ENCODE measurements around the gene MEGF11. TPM values are rescaled to one million over a fixed set of nuclear protein-coding genes. Genes with fewer than 3 reads are reported as not detected.

The MEGF11 gene
- polyA plus RNA-seq, 2 of the 4 experiments (the other 2 are of a cell fraction) = 0.25 to 0.31 TPM

DNA sequence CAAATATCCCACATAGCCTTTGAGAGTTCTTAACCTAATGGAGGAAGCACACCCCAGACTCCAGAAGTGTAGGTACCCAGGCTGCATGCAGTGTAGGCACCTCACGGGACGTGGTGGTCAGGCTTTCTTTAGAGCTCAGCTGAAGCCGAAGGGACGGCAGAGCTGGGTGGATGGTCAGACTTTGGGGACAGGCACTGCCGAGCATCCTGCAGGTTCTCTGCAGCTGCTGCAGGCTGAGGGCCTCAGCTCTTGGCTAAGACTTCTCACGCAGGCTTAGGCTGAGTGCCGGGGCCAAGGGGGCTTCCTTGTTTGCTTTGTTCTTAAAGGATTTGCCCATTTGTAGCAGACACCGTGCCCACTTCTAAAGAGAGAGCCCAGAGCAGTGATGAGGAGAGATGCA lies 207.2 kb downstream of the MEGF11 start:
- no peak for TF ChIP-seq NFE2L2 (conservative IDR thresholded peaks at IDR 0.05; ENCODE audit: low read length)
- no peak for TF ChIP-seq CHD2 (IDR thresholded peaks at IDR 0.05; ENCODE audit: low read length, partially characterized antibody)
- TF ChIP-seq KDM1A (IDR thresholded peaks at IDR 0.05; ENCODE audit: low read depth) = no peak
- TF ChIP-seq, protein P1, sequence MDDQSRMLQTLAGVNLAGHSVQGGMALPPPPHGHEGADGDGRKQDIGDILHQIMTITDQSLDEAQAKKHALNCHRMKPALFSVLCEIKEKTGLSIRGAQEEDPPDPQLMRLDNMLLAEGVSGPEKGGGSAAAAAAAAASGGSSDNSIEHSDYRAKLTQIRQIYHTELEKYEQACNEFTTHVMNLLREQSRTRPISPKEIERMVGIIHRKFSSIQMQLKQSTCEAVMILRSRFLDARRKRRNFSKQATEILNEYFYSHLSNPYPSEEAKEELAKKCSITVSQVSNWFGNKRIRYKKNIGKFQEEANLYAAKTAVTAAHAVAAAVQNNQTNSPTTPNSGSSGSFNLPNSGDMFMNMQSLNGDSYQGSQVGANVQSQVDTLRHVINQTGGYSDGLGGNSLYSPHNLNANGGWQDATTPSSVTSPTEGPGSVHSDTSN (IDR thresholded peaks at IDR 0.05) = no peak
- TF ChIP-seq RARB (CRISPR knock-in tag; IDR thresholded peaks at IDR 0.05) = no peak
- no peak for TF ChIP-seq EHMT2 (IDR thresholded peaks at IDR 0.05; ENCODE audit: low read depth)
- TF ChIP-seq, protein P2, sequence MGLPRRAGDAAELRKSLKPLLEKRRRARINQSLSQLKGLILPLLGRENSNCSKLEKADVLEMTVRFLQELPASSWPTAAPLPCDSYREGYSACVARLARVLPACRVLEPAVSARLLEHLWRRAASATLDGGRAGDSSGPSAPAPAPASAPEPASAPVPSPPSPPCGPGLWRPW (IDR thresholded peaks at IDR 0.05) = no peak
- TF ChIP-seq ZFP36 (IDR thresholded peaks at IDR 0.05; ENCODE audit: borderline replicate concordance, partially characterized antibody) = no peak
- TF ChIP-seq HEYL (CRISPR knock-in tag; IDR thresholded peaks at IDR 0.05) = no peak
- TF ChIP-seq PHF8 (IDR thresholded peaks at IDR 0.05; ENCODE audit: borderline replicate concordance, low read depth) = no peak
- TF ChIP-seq CBX2 (IDR thresholded peaks at IDR 0.05; ENCODE audit: borderline replicate concordance, low read depth) = no peak
- TF ChIP-seq RFX5 (IDR thresholded peaks at IDR 0.05) = no peak
- no peak for TF ChIP-seq MYC (IDR thresholded peaks at IDR 0.05; ENCODE audit: borderline replicate concordance, low read length)
- TF ChIP-seq RCOR1 (IDR thresholded peaks at IDR 0.05; ENCODE audit: low read depth, low read length) = no peak
- TF ChIP-seq CHD4 (IDR thresholded peaks at IDR 0.05; ENCODE audit: borderline replicate concordance) = no peak
- ATAC-seq (no peak; a peak in 1 of 6 replicates), FAIRE-seq (no peak), DNase-seq (ENCODE audit: low read depth in 1 of 2, low spot score in 1 of 2) (no peak)
- WGBS (ENCODE audit: missing lambda C conversion rate) = 61% methylated on average over 8 of the region's 8 CpGs
- ChIA-PET CTCF (interaction anchor here (0.6 to 1.4 kb wide), 6 partner anchors 22 to 733 kb away, joined by 3 to 4 read pairs (median 3); no protein-coding TSS in a partner anchor), POLR2A (no interaction called here)
- Histone ChIP-seq H3K4me1 (no peaks in the 10 kb centered on the region), H3K4me2 (no peak overlapping the region), H3K9me3 (no peaks in the 10 kb centered on the region), H3K27ac (no peak overlapping the region), H3K4me3 (no peak overlapping the region)

DNA sequence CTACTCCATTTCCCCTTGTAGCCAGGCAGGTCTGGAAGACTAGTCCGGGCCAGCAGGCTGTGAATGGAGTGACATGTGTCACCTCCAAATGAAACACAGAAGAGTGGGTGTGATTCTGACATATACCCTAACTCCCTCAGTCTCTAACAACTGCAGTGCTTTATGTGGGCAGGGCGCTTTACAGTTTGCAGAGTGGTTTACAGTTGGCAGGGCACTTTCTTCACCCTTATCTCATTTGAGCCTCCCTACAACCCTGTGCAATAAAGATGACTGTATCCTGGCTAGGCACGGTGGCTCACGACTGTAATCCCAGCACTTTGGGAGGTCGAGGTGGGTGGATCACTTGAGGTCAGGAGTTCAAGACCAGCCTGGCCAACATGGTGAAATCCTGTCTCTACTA lies 208.0 kb downstream of the MEGF11 start:
- ChIA-PET CTCF (interaction anchor here (0.6 to 1.4 kb wide), 3 partner anchors 10 to 57 kb away, joined by 3 to 4 read pairs (median 3); no protein-coding TSS in a partner anchor), POLR2A (no interaction called here)
- no peaks in the 10 kb centered on the region for H3K9me3 ChIP-seq
- H3K27ac ChIP-seq = no peak overlapping the region
- FAIRE-seq = no peak
- H3K4me2 ChIP-seq = no peak overlapping the region
- H3K4me1 ChIP-seq = no peaks in the 10 kb centered on the region
- ATAC-seq = no peak
- no peak for TF ChIP-seq NPAS2 (CRISPR knock-in tag; IDR thresholded peaks at IDR 0.05; ENCODE audit: borderline replicate concordance)
- no peak for TF ChIP-seq MAZ (IDR thresholded peaks at IDR 0.05; ENCODE audit: borderline replicate concordance, low read depth, low read length)
- TF ChIP-seq, protein P3, sequence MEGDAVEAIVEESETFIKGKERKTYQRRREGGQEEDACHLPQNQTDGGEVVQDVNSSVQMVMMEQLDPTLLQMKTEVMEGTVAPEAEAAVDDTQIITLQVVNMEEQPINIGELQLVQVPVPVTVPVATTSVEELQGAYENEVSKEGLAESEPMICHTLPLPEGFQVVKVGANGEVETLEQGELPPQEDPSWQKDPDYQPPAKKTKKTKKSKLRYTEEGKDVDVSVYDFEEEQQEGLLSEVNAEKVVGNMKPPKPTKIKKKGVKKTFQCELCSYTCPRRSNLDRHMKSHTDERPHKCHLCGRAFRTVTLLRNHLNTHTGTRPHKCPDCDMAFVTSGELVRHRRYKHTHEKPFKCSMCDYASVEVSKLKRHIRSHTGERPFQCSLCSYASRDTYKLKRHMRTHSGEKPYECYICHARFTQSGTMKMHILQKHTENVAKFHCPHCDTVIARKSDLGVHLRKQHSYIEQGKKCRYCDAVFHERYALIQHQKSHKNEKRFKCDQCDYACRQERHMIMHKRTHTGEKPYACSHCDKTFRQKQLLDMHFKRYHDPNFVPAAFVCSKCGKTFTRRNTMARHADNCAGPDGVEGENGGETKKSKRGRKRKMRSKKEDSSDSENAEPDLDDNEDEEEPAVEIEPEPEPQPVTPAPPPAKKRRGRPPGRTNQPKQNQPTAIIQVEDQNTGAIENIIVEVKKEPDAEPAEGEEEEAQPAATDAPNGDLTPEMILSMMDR (IDR thresholded peaks at IDR 0.05) = no peak
- 19% methylated on average over 5 of the region's 5 CpGs for WGBS (ENCODE audit: missing lambda C conversion rate)
- no peak overlapping the region for H3K4me3 ChIP-seq
- no peak for DNase-seq (ENCODE audit: low read depth in 1 of 2, low spot score in 1 of 2)

DNA sequence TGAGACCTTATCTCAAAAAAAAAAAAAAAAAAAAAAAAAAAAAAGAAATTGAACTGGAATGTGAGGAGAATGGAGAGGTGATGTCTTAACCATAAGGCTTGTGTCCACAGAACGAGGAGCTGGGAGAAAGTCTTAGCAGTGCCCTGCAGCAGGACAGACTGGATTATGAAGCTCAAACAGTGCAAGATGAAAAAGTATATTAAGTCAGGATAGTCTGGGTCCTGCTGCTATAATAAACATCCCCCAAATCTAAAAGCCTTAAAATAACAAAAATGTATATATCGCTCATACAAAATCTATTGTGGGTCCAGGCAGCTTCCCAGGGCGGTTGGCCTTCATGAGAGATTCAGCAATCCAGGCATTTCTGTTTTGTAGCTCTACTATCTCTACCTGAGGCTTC lies 208.7 kb downstream of the MEGF11 start:
- CTCF ChIA-PET = interaction anchor here (0.6 kb wide), 2 partner anchors 71 to 376 kb away, joined by 3 to 4 read pairs; no protein-coding TSS in a partner anchor
- Histone ChIP-seq H3K27ac (no peak overlapping the region), H3K4me2 (no peak overlapping the region)

More for the DNA sequence above, 208.7 kb downstream of the MEGF11 start:
- FAIRE-seq = no peak
- POLR2A ChIA-PET = no interaction called here
- Histone ChIP-seq H3K4me3 (no peak overlapping the region), H3K4me1 (no peaks in the 10 kb centered on the region), H3K9me3 (no peaks in the 10 kb centered on the region)
- DNase-seq (ENCODE audit: low read depth in 1 of 2, low spot score in 1 of 2) = no peak
- TF ChIP-seq KDM1A (IDR thresholded peaks at IDR 0.05; ENCODE audit: low read depth) (no peak), ZSCAN20 (CRISPR knock-in tag; IDR thresholded peaks at IDR 0.05) (no peak), TP53 (CRISPR knock-in tag; IDR thresholded peaks at IDR 0.05) (no peak), CBX2 (IDR thresholded peaks at IDR 0.05; ENCODE audit: borderline replicate concordance, low read depth) (no peak), ZNF302 (CRISPR knock-in tag; IDR thresholded peaks at IDR 0.05) (no peak)
- TF ChIP-seq, protein P4, sequence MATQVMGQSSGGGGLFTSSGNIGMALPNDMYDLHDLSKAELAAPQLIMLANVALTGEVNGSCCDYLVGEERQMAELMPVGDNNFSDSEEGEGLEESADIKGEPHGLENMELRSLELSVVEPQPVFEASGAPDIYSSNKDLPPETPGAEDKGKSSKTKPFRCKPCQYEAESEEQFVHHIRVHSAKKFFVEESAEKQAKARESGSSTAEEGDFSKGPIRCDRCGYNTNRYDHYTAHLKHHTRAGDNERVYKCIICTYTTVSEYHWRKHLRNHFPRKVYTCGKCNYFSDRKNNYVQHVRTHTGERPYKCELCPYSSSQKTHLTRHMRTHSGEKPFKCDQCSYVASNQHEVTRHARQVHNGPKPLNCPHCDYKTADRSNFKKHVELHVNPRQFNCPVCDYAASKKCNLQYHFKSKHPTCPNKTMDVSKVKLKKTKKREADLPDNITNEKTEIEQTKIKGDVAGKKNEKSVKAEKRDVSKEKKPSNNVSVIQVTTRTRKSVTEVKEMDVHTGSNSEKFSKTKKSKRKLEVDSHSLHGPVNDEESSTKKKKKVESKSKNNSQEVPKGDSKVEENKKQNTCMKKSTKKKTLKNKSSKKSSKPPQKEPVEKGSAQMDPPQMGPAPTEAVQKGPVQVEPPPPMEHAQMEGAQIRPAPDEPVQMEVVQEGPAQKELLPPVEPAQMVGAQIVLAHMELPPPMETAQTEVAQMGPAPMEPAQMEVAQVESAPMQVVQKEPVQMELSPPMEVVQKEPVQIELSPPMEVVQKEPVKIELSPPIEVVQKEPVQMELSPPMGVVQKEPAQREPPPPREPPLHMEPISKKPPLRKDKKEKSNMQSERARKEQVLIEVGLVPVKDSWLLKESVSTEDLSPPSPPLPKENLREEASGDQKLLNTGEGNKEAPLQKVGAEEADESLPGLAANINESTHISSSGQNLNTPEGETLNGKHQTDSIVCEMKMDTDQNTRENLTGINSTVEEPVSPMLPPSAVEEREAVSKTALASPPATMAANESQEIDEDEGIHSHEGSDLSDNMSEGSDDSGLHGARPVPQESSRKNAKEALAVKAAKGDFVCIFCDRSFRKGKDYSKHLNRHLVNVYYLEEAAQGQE (IDR thresholded peaks at IDR 0.05) = no peak
- WGBS (ENCODE audit: missing lambda C conversion rate) = 16% methylated on average over 3 of the region's 3 CpGs
- ATAC-seq = no peak
